NCI-H774 (cell line): ENCODE measurements around the gene CACNA1B.
"Not testable (repeated sequence)": the region's sequence is repeated elsewhere in the genome, so short reads cannot be mapped to it uniquely, and the experiment has no call there.

Experiments used
- DNase-seq: peaks from one replicate; lab custom pipeline; 2025; lab: John Stamatoyannopoulos, UW

The CACNA1B gene

DNA sequence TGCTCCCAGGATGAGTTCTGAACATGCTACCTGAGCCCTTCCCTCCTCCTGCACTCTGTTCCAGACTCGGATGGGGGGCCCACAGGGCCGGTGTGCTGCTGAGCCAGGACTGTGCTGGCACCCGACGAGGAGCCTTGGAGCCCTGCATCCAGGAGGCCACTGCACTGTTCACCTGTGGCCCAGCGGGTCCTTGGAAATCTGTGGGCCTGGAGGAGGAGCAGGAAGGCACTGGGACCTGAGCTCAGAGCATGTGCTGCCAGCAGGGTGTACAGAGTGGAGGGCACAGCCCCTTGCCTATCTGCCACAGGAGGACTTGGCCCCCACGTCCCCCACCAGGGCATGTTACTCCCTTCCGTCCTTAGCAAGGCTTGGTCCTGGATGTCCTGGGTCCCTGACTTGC lies 265.9 kb downstream of the CACNA1B start:
- DNase-seq, result not testable (repeated sequence)

DNA sequence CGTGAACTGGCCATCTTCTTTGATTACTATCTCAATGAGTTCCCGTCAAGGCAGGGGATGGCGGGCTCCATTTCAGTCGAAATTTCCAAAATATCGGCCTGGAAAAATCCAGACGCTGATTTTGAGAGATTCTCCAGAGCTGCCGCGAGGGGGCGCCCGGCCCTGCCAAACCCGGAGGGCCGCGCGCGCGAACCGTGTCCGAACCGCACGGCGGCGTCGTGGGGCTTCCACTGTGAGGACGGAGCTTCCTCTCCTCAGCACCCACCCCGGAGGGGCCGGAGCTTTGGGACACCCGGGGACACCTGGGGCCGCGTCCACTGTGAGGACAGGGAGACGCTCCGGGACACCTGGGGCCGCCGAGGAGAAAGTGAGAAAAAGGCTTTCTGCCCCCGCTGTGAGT lies 270.0 kb downstream of the CACNA1B start:
- DNase-seq, result peak; percentile 54

DNA sequence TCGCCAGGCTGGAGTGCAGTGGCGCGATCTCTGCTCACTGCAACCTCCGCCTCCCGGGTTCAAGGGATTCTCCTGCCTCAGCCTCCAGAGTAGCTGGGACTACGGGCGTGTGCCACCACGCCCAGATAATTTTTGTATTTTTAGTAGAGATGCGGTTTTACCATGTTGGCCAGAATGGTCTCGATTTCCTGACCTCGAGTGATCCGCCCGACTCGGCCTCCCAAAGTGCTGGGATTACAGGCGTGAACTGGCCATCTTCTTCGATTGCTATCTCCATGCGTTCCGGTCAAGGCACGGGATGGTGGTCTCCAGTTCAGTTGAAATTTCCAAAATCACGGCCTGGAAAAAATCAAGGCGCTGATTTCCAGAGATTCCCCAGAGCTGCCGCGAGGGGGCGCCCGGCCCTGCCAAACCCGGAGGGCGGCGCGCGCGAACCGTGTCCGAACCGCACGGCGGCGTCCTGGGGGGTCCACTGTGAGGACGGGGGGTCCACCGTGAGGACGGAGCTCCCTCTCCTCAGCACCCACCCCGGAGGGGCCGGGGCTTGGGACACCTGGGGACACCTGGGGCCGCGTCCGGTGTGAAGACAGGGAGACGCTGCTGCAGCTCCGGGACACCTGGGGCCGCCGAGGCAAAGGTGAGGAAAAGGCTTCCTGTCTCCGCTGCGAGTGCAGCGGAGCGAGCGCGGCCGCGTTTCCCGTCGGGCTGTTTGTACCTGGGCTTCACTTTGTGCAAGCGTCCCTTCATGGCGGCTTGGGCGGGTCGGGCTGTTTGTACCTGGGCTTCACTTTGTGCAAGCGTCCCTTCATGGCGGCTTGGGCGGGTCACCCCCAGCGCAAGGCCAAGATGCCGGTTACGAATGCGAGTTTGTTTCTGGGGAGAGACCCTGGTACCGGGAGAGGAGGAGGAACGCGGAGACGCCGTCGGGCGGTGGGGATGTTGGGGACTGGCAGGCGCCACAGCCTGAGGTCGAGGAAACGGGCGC lies 272.4 kb downstream of the CACNA1B start:
- DNase-seq, result peak; percentile 36

DNA sequence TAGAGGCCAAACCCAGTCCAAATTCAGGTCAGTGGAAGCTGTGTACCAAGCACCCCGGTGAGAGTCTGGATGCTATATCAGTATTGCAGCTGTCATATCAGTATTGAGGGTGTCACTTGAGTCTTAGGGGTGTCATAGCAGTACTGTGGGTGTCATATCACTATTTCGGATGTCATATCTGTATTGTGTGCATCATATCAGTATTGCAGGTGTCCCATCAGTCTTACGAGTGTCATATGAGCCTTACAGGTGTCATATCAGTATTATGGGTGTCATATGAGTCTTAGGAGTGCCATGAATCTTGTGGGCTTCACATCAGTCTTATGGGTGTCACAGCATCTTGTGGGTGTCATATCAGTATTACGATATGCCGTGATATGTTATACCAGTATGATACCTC lies 278.2 kb downstream of the CACNA1B start:
- not testable (repeated sequence) for DNase-seq

- DNase-seq, result not testable (repeated sequence)
Observed at GRCh38 chr9:138166793-138167192, 289.2 kb downstream of the CACNA1B start.
